ENCODE data around the gene OR52E1. TPM values are rescaled to one million over a fixed set of nuclear protein-coding genes. Genes with fewer than 3 reads are reported as not detected.

The OR52E1 gene
- polyA plus RNA-seq, 1 donor (not counting 4 experiments of a cell fraction or from before 2014, with no cell fraction given), result not detected

- Histone ChIP-seq H3K9me3 (ENCODE audit: control insufficient read depth, low read depth, low read length) (no peaks in the 10 kb centered on the region), H3K27me3 (ENCODE audit: control insufficient read depth, extremely low read depth, insufficient read depth, low read length) (no peaks in the 10 kb centered on the region), H3K4me3 (ENCODE audit: control insufficient read depth in 2 of 3, extremely low read depth in 1 of 3, insufficient read depth in 2 of 3, low read depth in 1 of 3, low read length in 3 of 3) (no peak overlapping the region), H4K20me1 (ENCODE audit: control insufficient read depth, extremely low read depth, insufficient read depth, low read length) (no peaks in the 10 kb centered on the region), H3K79me2 (ENCODE audit: control insufficient read depth, insufficient read depth, low read length) (no peaks in the 10 kb centered on the region), H3K9me1 (ENCODE audit: control insufficient read depth, extremely low read depth, insufficient read depth, low read length) (no peaks in the 10 kb centered on the region), H3K9ac (ENCODE audit: control insufficient read depth, extremely low read depth, insufficient read depth, low read length) (no peak overlapping the region), H3K4me2 (ENCODE audit: control insufficient read depth, extremely low read depth, insufficient read depth, low read depth, low read length) (no peak overlapping the region), H2AFZ (ENCODE audit: control insufficient read depth, low read length) (no peak overlapping the region), H3K27ac (ENCODE audit: control insufficient read depth, insufficient read depth, low read length) (no peak overlapping the region), H3K4me1 (ENCODE audit: control insufficient read depth, extremely low read depth, insufficient read depth, low read length) (no peaks in the 10 kb centered on the region), H3K36me3 (ENCODE audit: control insufficient read depth in 2 of 2, extremely low read depth in 1 of 2, insufficient read depth in 2 of 2, low read length in 2 of 2) (no peaks in the 10 kb centered on the region)
- FAIRE-seq (no peak), DNase-seq (ENCODE audit: low read depth, low spot score) (no peak)
- TF ChIP-seq CTCF (optimal IDR thresholded peaks at IDR 0.05 in 1 of 3, IDR thresholded peaks at IDR 0.05 in 1 of 3, conservative IDR thresholded peaks at IDR 0.05 in 1 of 3; ENCODE audit: extremely low read depth in 1 of 3, insufficient read depth in 2 of 3, low read length in 3 of 3) (no peak), EZH2 (IDR thresholded peaks at IDR 0.05; ENCODE audit: low read length) (no peak)
- dilution Hi-C loops (cut with MboI; ENCODE audit: extremely low pct_ligation_motif_present, low sequenced_read_pairs), result no loop called here
Observed at GRCh38 chr11:5042091-5042490, 27.3 kb upstream of the OR52E1 start.

GRCh38 chr11:5043380-5043779 is 26.0 kb upstream of the OR52E1 start:
- DNase-seq (ENCODE audit: low read depth, low spot score), result no peak
- dilution Hi-C loops (cut with MboI; ENCODE audit: extremely low pct_ligation_motif_present, low sequenced_read_pairs), result no loop called here
- H4K20me1 ChIP-seq (ENCODE audit: control insufficient read depth, extremely low read depth, insufficient read depth, low read length), result no peaks in the 10 kb centered on the region
- no peaks in the 10 kb centered on the region for H3K9me3 ChIP-seq (ENCODE audit: control insufficient read depth, low read depth, low read length)
- H2AFZ ChIP-seq (ENCODE audit: control insufficient read depth, low read length), result no peak overlapping the region
- H3K4me2 ChIP-seq (ENCODE audit: control insufficient read depth, extremely low read depth, insufficient read depth, low read depth, low read length), result no peak overlapping the region
- H3K4me3 ChIP-seq (ENCODE audit: control insufficient read depth in 2 of 3, extremely low read depth in 1 of 3, insufficient read depth in 2 of 3, low read depth in 1 of 3, low read length in 3 of 3), result no peak overlapping the region
- no peak for FAIRE-seq
- no peak overlapping the region for H3K9ac ChIP-seq (ENCODE audit: control insufficient read depth, extremely low read depth, insufficient read depth, low read length)
- no peak overlapping the region for H3K27ac ChIP-seq (ENCODE audit: control insufficient read depth, insufficient read depth, low read length)
- H3K36me3 ChIP-seq (ENCODE audit: control insufficient read depth in 2 of 2, extremely low read depth in 1 of 2, insufficient read depth in 2 of 2, low read length in 2 of 2), result no peaks in the 10 kb centered on the region
- no peak for TF ChIP-seq EZH2 (IDR thresholded peaks at IDR 0.05; ENCODE audit: low read length)
- no peak for TF ChIP-seq CTCF (optimal IDR thresholded peaks at IDR 0.05 in 1 of 3, IDR thresholded peaks at IDR 0.05 in 1 of 3, conservative IDR thresholded peaks at IDR 0.05 in 1 of 3; ENCODE audit: extremely low read depth in 1 of 3, insufficient read depth in 2 of 3, low read length in 3 of 3)
- H3K27me3 ChIP-seq (ENCODE audit: control insufficient read depth, extremely low read depth, insufficient read depth, low read length), result no peaks in the 10 kb centered on the region
- H3K79me2 ChIP-seq (ENCODE audit: control insufficient read depth, insufficient read depth, low read length), result no peaks in the 10 kb centered on the region
- H3K4me1 ChIP-seq (ENCODE audit: control insufficient read depth, extremely low read depth, insufficient read depth, low read length), result no peaks in the 10 kb centered on the region
- no peaks in the 10 kb centered on the region for H3K9me1 ChIP-seq (ENCODE audit: control insufficient read depth, extremely low read depth, insufficient read depth, low read length)

Data from keratinocyte (primary cell).